Liver (tissue), 9 donors: ENCODE measurements around the gene UBE2E2. TPM values are rescaled to one million over a fixed set of nuclear protein-coding genes. Genes with fewer than 3 reads are reported as not detected.

Experiments used
- DNase-seq: peaks from one replicate; pipeline ENCODE4 v3.0.0-alpha.2; 2017; ENCODE audit warnings: low spot score
- H3K27ac ChIP-seq, 2 donors: one replicate each; pipeline ENCODE4 v1.7.0; 2013; ENCODE audit warnings: inconsistent platforms in 2 of 2, low read length in 2 of 2, control low read depth in 1 of 2, low read depth in 1 of 2, mild to moderate bottlenecking in 1 of 2
- H3K27me3 ChIP-seq, 4 donors: one replicate each; pipeline versions ENCODE4 v1.6.1 to v1.7.0; 2013; ENCODE audit warnings: low read length in 3 of 4, inconsistent platforms in 1 of 4, mild to moderate bottlenecking in 1 of 4, moderate library complexity in 1 of 4; ENCODE audit not compliant: control insufficient read depth in 4 of 4, insufficient read depth in 4 of 4
- H3K36me3 ChIP-seq, 4 donors: one replicate each; pipeline versions ENCODE4 v1.6.1 to v1.7.0; 2013; ENCODE audit warnings: low read length in 3 of 4, mild to moderate bottlenecking in 3 of 4, low read depth in 1 of 4, moderate library complexity in 1 of 4; ENCODE audit not compliant: control insufficient read depth in 4 of 4, insufficient read depth in 3 of 4
- H3K4me1 ChIP-seq, 4 donors: one replicate each; pipeline versions ENCODE4 v1.6.1 to v1.7.0; 2013; ENCODE audit warnings: low read length in 3 of 4, mild to moderate bottlenecking in 3 of 4, moderate library complexity in 1 of 4; ENCODE audit not compliant: control insufficient read depth in 4 of 4, insufficient read depth in 4 of 4
- H3K4me3 ChIP-seq, 3 donors: one replicate each; pipeline versions ENCODE4 v1.6.1 to v1.7.0; 2013; ENCODE audit warnings: low read length in 3 of 3, control low read depth in 1 of 3, low read depth in 1 of 3, mild to moderate bottlenecking in 1 of 3
- H3K9ac ChIP-seq, 2 donors: one replicate each; pipeline ENCODE4 v1.7.0; 2013; ENCODE audit warnings: low read length in 2 of 2, mild to moderate bottlenecking in 2 of 2, moderate library complexity in 2 of 2, control low read depth in 1 of 2, low read depth in 1 of 2
- H3K9me3 ChIP-seq, 4 donors: one replicate each; pipeline versions ENCODE4 v1.6.1 to v1.7.0; 2013; ENCODE audit warnings: low read length in 3 of 4; ENCODE audit not compliant: control insufficient read depth in 4 of 4
- ATF3 ChIP-seq: IDR thresholded peaks from 2 replicates; pipeline ENCODE4 v1.6.1; 2016; ENCODE audit warnings: antibody characterized with exemption
- CTCF ChIP-seq: fragments of 150-350 bp; IDR thresholded peaks from 2 replicates; pipeline ENCODE4 v1.5.1; 2017; ENCODE audit warnings: improper control_type of control experiment, low read depth, low read length; ENCODE audit not compliant: missing input control
- EGR1 ChIP-seq, 2 donors: IDR thresholded peaks; 2 replicates each; pipeline ENCODE4 v1.6.1; 2016 to 2018; ENCODE audit warnings: antibody characterized with exemption in 2 of 2, low read depth in 2 of 2
- FOXA1 ChIP-seq: IDR thresholded peaks from 2 replicates; pipeline ENCODE4 v1.6.1; 2016; ENCODE audit warnings: antibody characterized with exemption
- FOXA2 ChIP-seq: IDR thresholded peaks from 2 replicates; pipeline ENCODE4 v1.6.1; 2016; ENCODE audit warnings: antibody characterized with exemption
- GABPA ChIP-seq, 2 donors: IDR thresholded peaks in 1 of 2; conservative IDR thresholded peaks in 1 of 2; 2 replicates each; pipeline ENCODE4 v1.6.1; 2016; ENCODE audit warnings: antibody characterized with exemption in 2 of 2, mild to moderate bottlenecking in 1 of 2, moderate library complexity in 1 of 2
- HNF4A ChIP-seq, 2 donors: conservative IDR thresholded peaks; 2 replicates each; pipeline ENCODE4 v1.6.1; 2016; ENCODE audit warnings: antibody characterized with exemption in 2 of 2, mild to moderate bottlenecking in 2 of 2
- HNF4G ChIP-seq: IDR thresholded peaks from 2 replicates; pipeline ENCODE4 v1.6.1; 2016; ENCODE audit warnings: antibody characterized with exemption
- JUND ChIP-seq, 2 donors: IDR thresholded peaks; 2 replicates each; pipeline ENCODE4 v1.6.1; 2016; ENCODE audit warnings: antibody characterized with exemption in 2 of 2
- MAX ChIP-seq: IDR thresholded peaks from 2 replicates; pipeline ENCODE4 v1.6.1; 2016; ENCODE audit warnings: antibody characterized with exemption
- NR2F2 ChIP-seq: IDR thresholded peaks from 2 replicates; pipeline ENCODE4 v1.6.1; 2016; ENCODE audit warnings: antibody characterized with exemption
- RAD21 ChIP-seq, 2 donors: IDR thresholded peaks; 2 replicates each; pipeline ENCODE4 v1.6.1; 2016; ENCODE audit warnings: antibody characterized with exemption in 2 of 2, mild to moderate bottlenecking in 2 of 2
- REST ChIP-seq: IDR thresholded peaks from 2 replicates; pipeline ENCODE4 v1.6.1; 2016; ENCODE audit warnings: antibody characterized with exemption, mild to moderate bottlenecking
- RXRA ChIP-seq, 2 donors: IDR thresholded peaks; 2 replicates each; pipeline ENCODE4 v1.6.1; 2017 to 2018; ENCODE audit warnings: antibody characterized with exemption in 2 of 2, mild to moderate bottlenecking in 1 of 2
- SP1 ChIP-seq: IDR thresholded peaks from 2 replicates; pipeline ENCODE4 v1.6.1; 2018; ENCODE audit warnings: antibody characterized with exemption, mild to moderate bottlenecking
- TAF1 ChIP-seq: conservative IDR thresholded peaks from 2 replicates; pipeline ENCODE4 v1.6.1; 2016; ENCODE audit warnings: antibody characterized with exemption, mild to moderate bottlenecking
- ZBTB33 ChIP-seq: IDR thresholded peaks from 2 replicates; pipeline ENCODE4 v1.6.1; 2016; ENCODE audit warnings: antibody characterized with exemption
- WGBS: extraction: QIAGEN DNeasy Blood & Tissue Kit; methylation state at CpG from one replicate; pipeline ENCODE4 v1.1.7; 2013; 5-methylcytosine and 5-hydroxymethylcytosine counted together
- polyA plus RNA-seq, 2 donors: library from polyadenylated mRNA; stranded (reverse) in 1 of 2; unstranded in 1 of 2; fragments of 200-250 nt in 1 of 2; fragments of >200 nt in 1 of 2; fragmentation: Nextera tagmentation in 1 of 2; extraction: Ambion mirVana in 1 of 2; gene quantifications; one replicate each; pipeline versions ENCODE4 v1.2.1 to v1.2.3, GENCODE V29; 2013 to 2015
- total RNA-seq, 2 donors: library from RNA; depleted of rRNA; stranded (reverse); fragments of >200 nt; gene quantifications; one replicate each; pipeline ENCODE4 v1.2.3, GENCODE V29; 2014
- donor health status: healthy.
- donor health status: healthy.
- donor health status: healthy.
- donor health status: healthy.
- donor health status: healthy.

UBE2E2 gene
- total and polyA plus RNA-seq, 4 donors: 9.0 to 27.8 (median 16.8) TPM

GRCh38 chr3:23330568-23330967 lies 127.4 kb downstream of the UBE2E2 start:
- no peak for TF ChIP-seq MAX
- no peak for TF ChIP-seq NR2F2
- TF ChIP-seq CTCF: no peak
- TF ChIP-seq EGR1 (IDR thresholded peaks at IDR 0.05; ENCODE audit: low read depth in 2 of 2): no peak
- no peak for TF ChIP-seq SP1
- TF ChIP-seq GABPA (IDR thresholded peaks at IDR 0.05 in 1 of 2, conservative IDR thresholded peaks at IDR 0.05 in 1 of 2): no peak
- TF ChIP-seq TAF1: no peak
- TF ChIP-seq ZBTB33: no peak
- TF ChIP-seq FOXA2: no peak
- no peak for TF ChIP-seq FOXA1
- TF ChIP-seq RAD21 (IDR thresholded peaks at IDR 0.05): no peak
- no peak for TF ChIP-seq HNF4A (conservative IDR thresholded peaks at IDR 0.05)
- TF ChIP-seq RXRA (IDR thresholded peaks at IDR 0.05): no peak
- TF ChIP-seq HNF4G: no peak
- TF ChIP-seq ATF3: no peak
- TF ChIP-seq JUND (IDR thresholded peaks at IDR 0.05): no peak
- TF ChIP-seq REST: no peak
- Histone ChIP-seq H3K27ac (no peak overlapping the region), H3K9ac (no peak overlapping the region), H3K36me3 (no peaks in the 10 kb centered on the region), H3K4me1 (no peaks in the 10 kb centered on the region), H3K27me3 (no peaks in the 10 kb centered on the region), H3K4me3 (no peak overlapping the region), H3K9me3 (no peaks in the 10 kb centered on the region)
- 85% methylated on average over 1 of the region's 1 CpG for WGBS
- DNase-seq: no peak
